Measurements from ENCODE around the gene G0S2. TPM values are rescaled to one million over a fixed set of nuclear protein-coding genes. Genes with fewer than 3 reads are reported as not detected.

The G0S2 gene
- total RNA-seq, 1 experiment from 2014 or later = 620 TPM

DNA sequence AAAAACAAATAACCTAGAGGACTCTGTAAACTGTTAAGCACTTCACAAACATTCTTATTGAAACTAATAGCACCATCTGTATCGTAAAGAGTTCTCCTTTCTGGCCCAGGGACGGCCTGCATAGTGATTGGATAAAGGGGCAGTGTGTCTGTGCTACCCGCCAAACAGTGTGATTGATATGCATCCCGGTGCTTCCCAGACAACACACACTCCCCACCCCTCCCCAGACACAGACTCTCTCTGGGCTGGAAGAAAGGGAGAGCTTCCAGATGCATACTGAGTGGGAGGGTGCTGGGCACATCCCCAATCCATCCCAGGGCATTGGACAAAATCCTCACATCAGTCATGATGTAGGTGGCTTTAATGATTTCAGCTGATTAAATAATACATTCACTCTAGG lies 33.1 kb downstream of the G0S2 start:
- no peak for ATAC-seq
- no peak for TF ChIP-seq EZH2 (IDR thresholded peaks at IDR 0.05; ENCODE audit: low read length, unreplicated experiment)
- TF ChIP-seq, protein P1, sequence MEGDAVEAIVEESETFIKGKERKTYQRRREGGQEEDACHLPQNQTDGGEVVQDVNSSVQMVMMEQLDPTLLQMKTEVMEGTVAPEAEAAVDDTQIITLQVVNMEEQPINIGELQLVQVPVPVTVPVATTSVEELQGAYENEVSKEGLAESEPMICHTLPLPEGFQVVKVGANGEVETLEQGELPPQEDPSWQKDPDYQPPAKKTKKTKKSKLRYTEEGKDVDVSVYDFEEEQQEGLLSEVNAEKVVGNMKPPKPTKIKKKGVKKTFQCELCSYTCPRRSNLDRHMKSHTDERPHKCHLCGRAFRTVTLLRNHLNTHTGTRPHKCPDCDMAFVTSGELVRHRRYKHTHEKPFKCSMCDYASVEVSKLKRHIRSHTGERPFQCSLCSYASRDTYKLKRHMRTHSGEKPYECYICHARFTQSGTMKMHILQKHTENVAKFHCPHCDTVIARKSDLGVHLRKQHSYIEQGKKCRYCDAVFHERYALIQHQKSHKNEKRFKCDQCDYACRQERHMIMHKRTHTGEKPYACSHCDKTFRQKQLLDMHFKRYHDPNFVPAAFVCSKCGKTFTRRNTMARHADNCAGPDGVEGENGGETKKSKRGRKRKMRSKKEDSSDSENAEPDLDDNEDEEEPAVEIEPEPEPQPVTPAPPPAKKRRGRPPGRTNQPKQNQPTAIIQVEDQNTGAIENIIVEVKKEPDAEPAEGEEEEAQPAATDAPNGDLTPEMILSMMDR (conservative IDR thresholded peaks at IDR 0.05; ENCODE audit: low read depth, low read length) = no peak
- no peak for TF ChIP-seq EZH2phosphoT487 (IDR thresholded peaks at IDR 0.05; ENCODE audit: borderline replicate concordance, low read length)
- intact Hi-C loops (cut with micrococcal nuclease) = no loop called here

DNA sequence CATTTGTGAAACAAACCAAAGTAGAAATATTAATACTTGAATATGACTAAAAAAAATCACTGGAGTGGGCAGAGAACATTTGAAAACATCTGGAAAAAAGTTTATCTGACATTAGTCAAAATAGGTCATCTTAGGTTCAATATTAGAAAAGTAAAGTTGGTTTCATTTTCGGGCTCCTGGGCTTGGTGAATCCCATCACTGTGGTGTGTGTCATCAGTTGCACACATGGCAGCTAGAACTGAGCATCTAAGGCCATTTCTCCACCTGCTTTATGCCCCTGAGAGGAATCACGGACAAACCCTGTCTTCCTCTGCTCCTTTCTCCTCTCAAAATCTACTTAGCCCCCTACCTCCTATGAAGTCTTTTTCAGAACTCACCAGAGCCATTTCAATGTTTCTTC lies 34.9 kb downstream of the G0S2 start:
- Histone ChIP-seq H4K20me1 (ENCODE audit: low read length) (no peaks in the 10 kb centered on the region), H3K4me1 (ENCODE audit: insufficient read depth, low read length) (peaks cover 17% of the 10 kb centered on the region), H3K79me2 (ENCODE audit: low read length) (no peaks in the 10 kb centered on the region), H3K9me3 (ENCODE audit: low read length) (no peaks in the 10 kb centered on the region), H3K4me2 (ENCODE audit: low read length) (no peak overlapping the region), H2AFZ (ENCODE audit: low read length) (no peak overlapping the region), H3K9ac (ENCODE audit: low read length) (no peak overlapping the region), H3F3A (ENCODE audit: low read length, unreplicated experiment) (no peaks in the 10 kb centered on the region), H3K4me3 (ENCODE audit: low read length) (no peak overlapping the region), H3K9me2 (replicated peaks; ENCODE audit: low read length) (no peaks in the 10 kb centered on the region), H3K36me3 (ENCODE audit: low read depth, low read length) (no peaks in the 10 kb centered on the region), H3K27ac (ENCODE audit: low read length) (no peak overlapping the region), H3K27me3 (ENCODE audit: low read length) (no peaks in the 10 kb centered on the region)
- no peak for DNase-seq
- intact Hi-C loops (cut with micrococcal nuclease) = no loop called here
- ChIA-PET POLR2A (ENCODE audit: unreplicated experiment) (interaction anchor here (0.6 kb wide), 1 partner anchor 231 kb away, joined by 4 read pairs; no protein-coding TSS in a partner anchor), CTCF (no interaction called here)
- TF ChIP-seq EZH2phosphoT487 (IDR thresholded peaks at IDR 0.05; ENCODE audit: borderline replicate concordance, low read length) (no peak), EZH2 (IDR thresholded peaks at IDR 0.05; ENCODE audit: low read length, unreplicated experiment) (no peak)
- TF ChIP-seq, protein P1 (conservative IDR thresholded peaks at IDR 0.05; ENCODE audit: low read depth, low read length) = no peak
- BruUV-seq (replicated peaks) = no TSS peak
- no peak for ATAC-seq

More for the DNA sequence above, 33.1 kb downstream of the G0S2 start:
- DNase-seq = no peak
- Histone ChIP-seq H3K4me3 (ENCODE audit: low read length) (no peak overlapping the region), H3K9me2 (replicated peaks; ENCODE audit: low read length) (no peaks in the 10 kb centered on the region), H4K20me1 (ENCODE audit: low read length) (no peaks in the 10 kb centered on the region), H3K27ac (ENCODE audit: low read length) (no peak overlapping the region), H3K4me1 (ENCODE audit: insufficient read depth, low read length) (peaks cover 17% of the 10 kb centered on the region), H2AFZ (ENCODE audit: low read length) (no peak overlapping the region), H3K9me3 (ENCODE audit: low read length) (no peaks in the 10 kb centered on the region), H3K79me2 (ENCODE audit: low read length) (no peaks in the 10 kb centered on the region), H3K27me3 (ENCODE audit: low read length) (no peaks in the 10 kb centered on the region), H3K9ac (ENCODE audit: low read length) (no peak overlapping the region), H3F3A (ENCODE audit: low read length, unreplicated experiment) (no peaks in the 10 kb centered on the region), H3K4me2 (ENCODE audit: low read length) (no peak overlapping the region), H3K36me3 (ENCODE audit: low read depth, low read length) (no peaks in the 10 kb centered on the region)
- CTCF ChIA-PET = no interaction called here
- no TSS peak for BruUV-seq (replicated peaks)
- POLR2A ChIA-PET (ENCODE audit: unreplicated experiment) = interaction anchor here (0.7 kb wide), 1 partner anchor 128 kb away, joined by 7 read pairs; no protein-coding TSS in a partner anchor

DNA sequence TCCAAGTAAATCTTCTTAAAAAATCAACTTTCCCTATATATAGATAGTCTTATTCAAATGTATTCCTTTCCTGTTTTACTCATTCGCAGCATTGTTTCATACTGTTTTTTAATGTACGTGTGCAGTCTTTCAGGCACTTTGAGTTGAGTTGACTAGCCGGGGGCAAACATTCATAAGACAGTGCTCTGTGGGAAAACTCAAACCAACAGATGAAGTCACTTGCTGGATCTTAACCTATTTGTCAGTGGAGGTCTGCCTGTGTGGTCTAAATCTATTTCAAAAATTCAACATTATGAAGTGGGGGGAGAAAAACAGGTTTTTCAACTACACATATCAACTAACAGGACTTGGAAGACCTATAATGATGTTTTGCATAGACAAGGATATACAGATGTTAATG lies 35.6 kb downstream of the G0S2 start:
- no peak overlapping the region for H3K4me3 ChIP-seq (ENCODE audit: low read length)
- ChIA-PET POLR2A (ENCODE audit: unreplicated experiment) (no interaction called here), CTCF (no interaction called here)
- H4K20me1 ChIP-seq (ENCODE audit: low read length) = no peaks in the 10 kb centered on the region
- no peaks in the 10 kb centered on the region for H3K9me2 ChIP-seq (replicated peaks; ENCODE audit: low read length)
- H3K36me3 ChIP-seq (ENCODE audit: low read depth, low read length) = no peaks in the 10 kb centered on the region
- no peak overlapping the region for H2AFZ ChIP-seq (ENCODE audit: low read length)
- ATAC-seq (no peak), DNase-seq (peak; percentile 43)
- BruUV-seq (replicated peaks) = no TSS peak
- H3F3A ChIP-seq (ENCODE audit: low read length, unreplicated experiment) = no peaks in the 10 kb centered on the region
- no peaks in the 10 kb centered on the region for H3K27me3 ChIP-seq (ENCODE audit: low read length)
- H3K9me3 ChIP-seq (ENCODE audit: low read length) = no peaks in the 10 kb centered on the region
- TF ChIP-seq EZH2phosphoT487 (IDR thresholded peaks at IDR 0.05; ENCODE audit: borderline replicate concordance, low read length) (no peak), EZH2 (IDR thresholded peaks at IDR 0.05; ENCODE audit: low read length, unreplicated experiment) (no peak)
- TF ChIP-seq, protein P1 (conservative IDR thresholded peaks at IDR 0.05; ENCODE audit: low read depth, low read length) = no peak
- no peaks in the 10 kb centered on the region for H3K79me2 ChIP-seq (ENCODE audit: low read length)
- no peak overlapping the region for H3K4me2 ChIP-seq (ENCODE audit: low read length)
- intact Hi-C loops (cut with micrococcal nuclease) = no loop called here
- H3K9ac ChIP-seq (ENCODE audit: low read length) = no peak overlapping the region
- H3K4me1 ChIP-seq (ENCODE audit: insufficient read depth, low read length) = peaks cover 21% of the 10 kb centered on the region
- H3K27ac ChIP-seq (ENCODE audit: low read length) = no peak overlapping the region

Measured in PC-3 (cell line).